ENCODE data around the gene TRIM66.

TRIM66 gene

DNA sequence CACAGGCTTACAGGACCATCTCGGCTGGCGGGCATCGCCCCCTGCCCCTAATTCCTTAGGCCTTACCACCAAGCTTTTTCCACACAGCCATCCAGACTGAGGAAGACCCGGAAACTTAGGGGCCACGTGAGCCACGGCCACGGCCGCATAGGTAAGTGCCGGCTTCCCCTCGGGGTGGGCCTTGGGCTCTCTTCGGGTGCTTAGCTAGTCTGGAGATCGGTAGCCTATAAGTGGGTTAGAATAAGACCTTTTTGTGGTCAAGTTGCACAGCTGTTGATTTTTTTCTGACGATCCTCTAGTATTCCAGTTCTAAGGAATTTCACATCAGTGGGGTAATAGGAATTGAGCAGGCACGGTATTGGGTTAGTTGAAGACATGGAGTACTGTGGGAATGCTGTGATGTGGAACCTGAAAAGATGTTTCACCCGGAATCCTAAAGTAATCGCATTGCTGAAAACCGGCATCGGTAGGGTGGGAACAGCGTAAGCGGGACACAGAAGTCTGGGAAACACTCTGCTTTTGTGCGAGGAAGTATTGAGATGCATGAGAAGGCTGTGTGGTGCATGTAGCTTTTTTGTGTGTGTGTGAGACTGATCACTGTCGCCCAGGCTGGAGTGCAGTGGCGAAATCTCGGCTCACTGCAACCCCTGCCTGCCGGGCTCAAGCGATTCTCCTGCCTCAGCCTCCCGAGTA, 796 bp upstream of the TRIM66 start:
- H3K9me3 ChIP-seq (ENCODE audit: insufficient read depth, low read length): no peaks in the 10 kb centered on the region
- DNase-seq (ENCODE audit: low read depth, low spot score): no peak

GRCh38 chr11:8681837-8682302, 595 bp downstream of the TRIM66 start:
- DNase-seq (ENCODE audit: low read depth, low spot score): no peak
- Histone ChIP-seq H3K36me3 (ENCODE audit: insufficient read depth, insufficient read length, low read length) (peaks cover 47% of the 10 kb centered on the region), H3K4me1 (ENCODE audit: insufficient read depth, insufficient read length) (no peaks in the 10 kb centered on the region), H3K4me3 (ENCODE audit: insufficient read length, low read depth) (peak overlapping the region; percentile 98), H3K9ac (ENCODE audit: insufficient read length, low read depth) (peak overlapping the region; percentile 100), H3K9me3 (ENCODE audit: insufficient read depth, low read length) (no peaks in the 10 kb centered on the region), H3K27me3 (ENCODE audit: insufficient read depth, insufficient read length) (no peaks in the 10 kb centered on the region)
- no peak for TF ChIP-seq SUZ12 (IDR thresholded peaks at IDR 0.05; ENCODE audit: extremely low read depth, insufficient read depth, insufficient read length)
- TF ChIP-seq YY1 (IDR thresholded peaks at IDR 0.05; ENCODE audit: insufficient read depth, insufficient read length): no peak
- no peak for TF ChIP-seq ZNF274 (IDR thresholded peaks at IDR 0.05; ENCODE audit: low read depth, low read length)

More for the DNA sequence above, 796 bp upstream of the TRIM66 start:
- peak overlapping the region; percentile 100 for H3K9ac ChIP-seq (ENCODE audit: insufficient read length, low read depth)
- H3K4me3 ChIP-seq (ENCODE audit: insufficient read length, low read depth): peak overlapping the region; percentile 98
- H3K4me1 ChIP-seq (ENCODE audit: insufficient read depth, insufficient read length): no peaks in the 10 kb centered on the region
- H3K27me3 ChIP-seq (ENCODE audit: insufficient read depth, insufficient read length): no peaks in the 10 kb centered on the region
- TF ChIP-seq YY1 (IDR thresholded peaks at IDR 0.05; ENCODE audit: insufficient read depth, insufficient read length): no peak
- TF ChIP-seq SUZ12 (IDR thresholded peaks at IDR 0.05; ENCODE audit: extremely low read depth, insufficient read depth, insufficient read length): no peak
- no peak for TF ChIP-seq ZNF274 (IDR thresholded peaks at IDR 0.05; ENCODE audit: low read depth, low read length)
- H3K36me3 ChIP-seq (ENCODE audit: insufficient read depth, insufficient read length, low read length): peaks cover 52% of the 10 kb centered on the region

DNA sequence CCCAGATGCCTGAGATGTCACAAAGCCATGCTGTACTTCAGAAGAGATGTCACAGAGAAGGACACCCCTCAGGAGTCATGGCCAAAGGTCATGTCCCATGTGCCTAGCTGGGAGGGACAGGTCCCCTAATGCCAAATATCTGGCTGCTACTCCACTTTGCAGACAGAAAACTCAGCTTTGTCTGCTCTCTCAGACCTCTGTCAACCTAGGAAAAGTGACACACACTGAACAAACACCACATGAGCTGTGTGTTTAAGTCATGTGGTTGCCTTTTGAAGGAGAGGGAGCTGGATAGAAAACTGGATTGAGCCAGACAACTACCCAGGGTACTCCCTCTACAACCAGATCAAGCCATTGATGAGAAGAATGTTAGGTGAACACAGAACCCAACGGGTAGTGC, 3.5 kb downstream of the TRIM66 start:
- Histone ChIP-seq H3K4me3 (ENCODE audit: insufficient read length, low read depth) (no peak overlapping the region), H3K4me1 (ENCODE audit: insufficient read depth, insufficient read length) (no peaks in the 10 kb centered on the region), H3K36me3 (ENCODE audit: insufficient read depth, insufficient read length, low read length) (peaks cover 18% of the 10 kb centered on the region), H3K9me3 (ENCODE audit: insufficient read depth, low read length) (no peaks in the 10 kb centered on the region), H3K27me3 (ENCODE audit: insufficient read depth, insufficient read length) (no peaks in the 10 kb centered on the region), H3K9ac (ENCODE audit: insufficient read length, low read depth) (no peak overlapping the region)
- TF ChIP-seq SUZ12 (IDR thresholded peaks at IDR 0.05; ENCODE audit: extremely low read depth, insufficient read depth, insufficient read length): no peak
- TF ChIP-seq YY1 (IDR thresholded peaks at IDR 0.05; ENCODE audit: insufficient read depth, insufficient read length): no peak
- TF ChIP-seq ZNF274 (IDR thresholded peaks at IDR 0.05; ENCODE audit: low read depth, low read length): no peak
- DNase-seq (ENCODE audit: low read depth, low spot score): no peak

GRCh38 chr11:8676458-8676857, 6.0 kb downstream of the TRIM66 start:
- DNase-seq (ENCODE audit: low read depth, low spot score): no peak
- no peak overlapping the region for H3K9ac ChIP-seq (ENCODE audit: insufficient read length, low read depth)
- no peaks in the 10 kb centered on the region for H3K27me3 ChIP-seq (ENCODE audit: insufficient read depth, insufficient read length)
- no peak overlapping the region for H3K4me3 ChIP-seq (ENCODE audit: insufficient read length, low read depth)
- H3K36me3 ChIP-seq (ENCODE audit: insufficient read depth, insufficient read length, low read length): peaks cover 6% of the 10 kb centered on the region
- H3K4me1 ChIP-seq (ENCODE audit: insufficient read depth, insufficient read length): no peaks in the 10 kb centered on the region
- TF ChIP-seq SUZ12 (IDR thresholded peaks at IDR 0.05; ENCODE audit: extremely low read depth, insufficient read depth, insufficient read length) (no peak), YY1 (IDR thresholded peaks at IDR 0.05; ENCODE audit: insufficient read depth, insufficient read length) (no peak), ZNF274 (IDR thresholded peaks at IDR 0.05; ENCODE audit: low read depth, low read length) (no peak)
- H3K9me3 ChIP-seq (ENCODE audit: insufficient read depth, low read length): no peaks in the 10 kb centered on the region

DNA sequence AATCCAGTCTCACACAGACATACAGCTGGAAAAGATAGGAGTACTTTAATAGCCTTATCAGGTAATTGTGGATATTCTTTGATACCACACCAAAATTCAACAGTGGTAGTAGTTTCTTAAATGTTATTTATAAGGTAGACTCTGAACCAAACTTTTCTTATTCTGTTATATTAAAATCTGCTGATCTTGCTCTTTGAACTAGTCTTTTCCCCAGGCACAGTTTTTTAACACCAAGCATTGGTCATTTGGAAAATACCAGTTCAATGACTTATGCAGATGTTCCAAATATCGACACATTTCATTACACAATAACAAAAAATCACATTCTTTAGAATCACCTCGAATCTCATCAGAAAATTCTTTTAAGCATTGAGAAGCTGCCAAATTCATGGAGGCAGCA, 7.6 kb downstream of the TRIM66 start:
- Histone ChIP-seq H3K4me3 (ENCODE audit: insufficient read length, low read depth) (no peak overlapping the region), H3K27me3 (ENCODE audit: insufficient read depth, insufficient read length) (no peaks in the 10 kb centered on the region), H3K9me3 (ENCODE audit: insufficient read depth, low read length) (no peaks in the 10 kb centered on the region), H3K9ac (ENCODE audit: insufficient read length, low read depth) (no peak overlapping the region), H3K36me3 (ENCODE audit: insufficient read depth, insufficient read length, low read length) (peaks cover 6% of the 10 kb centered on the region), H3K4me1 (ENCODE audit: insufficient read depth, insufficient read length) (no peaks in the 10 kb centered on the region)
- no peak for TF ChIP-seq SUZ12 (IDR thresholded peaks at IDR 0.05; ENCODE audit: extremely low read depth, insufficient read depth, insufficient read length)
- TF ChIP-seq YY1 (IDR thresholded peaks at IDR 0.05; ENCODE audit: insufficient read depth, insufficient read length): no peak
- no peak for TF ChIP-seq ZNF274 (IDR thresholded peaks at IDR 0.05; ENCODE audit: low read depth, low read length)
- no peak for DNase-seq (ENCODE audit: low read depth, low spot score)

- DNase-seq (ENCODE audit: low read depth, low spot score): no peak
- TF ChIP-seq ZNF274 (IDR thresholded peaks at IDR 0.05; ENCODE audit: low read depth, low read length): no peak
- no peak for TF ChIP-seq YY1 (IDR thresholded peaks at IDR 0.05; ENCODE audit: insufficient read depth, insufficient read length)
- TF ChIP-seq SUZ12 (IDR thresholded peaks at IDR 0.05; ENCODE audit: extremely low read depth, insufficient read depth, insufficient read length): no peak
- Histone ChIP-seq H3K36me3 (ENCODE audit: insufficient read depth, insufficient read length, low read length) (no peaks in the 10 kb centered on the region), H3K27me3 (ENCODE audit: insufficient read depth, insufficient read length) (no peaks in the 10 kb centered on the region), H3K4me3 (ENCODE audit: insufficient read length, low read depth) (no peak overlapping the region), H3K4me1 (ENCODE audit: insufficient read depth, insufficient read length) (no peaks in the 10 kb centered on the region), H3K9ac (ENCODE audit: insufficient read length, low read depth) (no peak overlapping the region), H3K9me3 (ENCODE audit: insufficient read depth, low read length) (no peaks in the 10 kb centered on the region)
These were observed 10.1 kb downstream of the TRIM66 start for GRCh38 chr11:8672346-8672745.

DNA sequence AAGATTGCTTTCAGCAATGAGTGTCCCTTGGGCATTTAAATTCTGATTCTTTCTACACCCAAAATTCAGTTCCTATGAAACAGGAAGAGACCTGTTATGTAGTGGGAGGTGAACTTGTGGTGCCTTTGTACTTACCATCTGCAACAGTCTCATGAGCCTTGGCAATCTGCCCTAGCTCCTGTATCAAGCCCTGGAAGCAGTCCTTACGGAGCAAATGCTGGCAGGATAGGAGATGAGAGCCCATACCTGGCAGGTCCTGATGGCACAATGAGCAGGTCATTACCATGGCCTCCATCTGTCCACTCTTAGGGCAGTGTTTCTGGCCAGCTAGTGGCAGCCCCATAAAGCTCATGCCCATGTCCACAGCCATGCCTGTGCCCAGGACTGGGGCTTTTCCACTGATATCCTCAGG, 10.8 kb downstream of the TRIM66 start:
- Histone ChIP-seq H3K27me3 (ENCODE audit: insufficient read depth, insufficient read length) (no peaks in the 10 kb centered on the region), H3K36me3 (ENCODE audit: insufficient read depth, insufficient read length, low read length) (no peaks in the 10 kb centered on the region), H3K9ac (ENCODE audit: insufficient read length, low read depth) (peak overlapping the region; percentile 22), H3K4me3 (ENCODE audit: insufficient read length, low read depth) (no peak overlapping the region), H3K9me3 (ENCODE audit: insufficient read depth, low read length) (no peaks in the 10 kb centered on the region), H3K4me1 (ENCODE audit: insufficient read depth, insufficient read length) (no peaks in the 10 kb centered on the region)
- DNase-seq (ENCODE audit: low read depth, low spot score): no peak
- TF ChIP-seq ZNF274 (IDR thresholded peaks at IDR 0.05; ENCODE audit: low read depth, low read length) (no peak), SUZ12 (IDR thresholded peaks at IDR 0.05; ENCODE audit: extremely low read depth, insufficient read depth, insufficient read length) (no peak), YY1 (IDR thresholded peaks at IDR 0.05; ENCODE audit: insufficient read depth, insufficient read length) (no peak)
